Naive B cell (primary cell): Measurements from ENCODE around the gene C22orf23. TPM values are rescaled to one million over a fixed set of nuclear protein-coding genes. Genes with fewer than 3 reads are reported as not detected.

Source experiments
- ATAC-seq, 2 donors: fragments of 150-1000 bp; cut with Tn5 transposase; 2 replicates each; pipeline ENCODE4 v1.10.0; 2021; ENCODE audit warnings: low read depth in 2 of 2, mild to moderate bottlenecking in 2 of 2, moderate library complexity in 2 of 2
- DNase-seq: peaks from one replicate; pipeline ENCODE4 v3.0.0; 2022
- H3K27ac Mint-ChIP-seq, 6 donors: one replicate each; pipeline ENCODE4 v1.8.0; 2020 to 2022; ENCODE audit warnings: mild to moderate bottlenecking in 6 of 6, mixed read lengths in 6 of 6, moderate library complexity in 5 of 6, inconsistent platforms in 2 of 6
- H3K27me3 Mint-ChIP-seq, 3 donors: one replicate each; pipeline ENCODE4 v1.8.0; 2021 to 2022; ENCODE audit warnings: mixed read lengths in 3 of 3, mild to moderate bottlenecking in 1 of 3
- H3K36me3 Mint-ChIP-seq, 2 donors: one replicate each; pipeline ENCODE4 v1.8.0; 2020 to 2022; ENCODE audit warnings: mixed read lengths in 2 of 2, inconsistent platforms in 1 of 2, mild to moderate bottlenecking in 1 of 2
- H3K4me1 Mint-ChIP-seq, 3 donors: one replicate each; pipeline ENCODE4 v1.8.0; 2020 to 2022; ENCODE audit warnings: mixed read lengths in 3 of 3, inconsistent platforms in 1 of 3, mild to moderate bottlenecking in 1 of 3, moderate library complexity in 1 of 3
- H3K4me3 Mint-ChIP-seq, 8 donors: one replicate each; pipeline ENCODE4 v1.8.0; 2020 to 2022; ENCODE audit warnings: mild to moderate bottlenecking in 8 of 8, mixed read lengths in 8 of 8, moderate library complexity in 8 of 8, inconsistent platforms in 2 of 8
- H3K9me3 Mint-ChIP-seq, 7 donors: one replicate each; pipeline ENCODE4 v1.8.0; 2020 to 2022; ENCODE audit warnings: mixed read lengths in 7 of 7, mild to moderate bottlenecking in 5 of 7, inconsistent platforms in 2 of 7, moderate library complexity in 1 of 7
- polyA plus RNA-seq, 6 donors: library from polyadenylated mRNA; unstranded; fragments of 300-500 nt; fragmentation: Illumina TruSeq; gene quantifications; one replicate each; pipeline ENCODE4 v1.2.3, GENCODE V29; 2021; ENCODE audit warnings: low read depth in 6 of 6

Gene C22orf23
- polyA plus RNA-seq, 6 donors from 2014 or later = not detected

DNA sequence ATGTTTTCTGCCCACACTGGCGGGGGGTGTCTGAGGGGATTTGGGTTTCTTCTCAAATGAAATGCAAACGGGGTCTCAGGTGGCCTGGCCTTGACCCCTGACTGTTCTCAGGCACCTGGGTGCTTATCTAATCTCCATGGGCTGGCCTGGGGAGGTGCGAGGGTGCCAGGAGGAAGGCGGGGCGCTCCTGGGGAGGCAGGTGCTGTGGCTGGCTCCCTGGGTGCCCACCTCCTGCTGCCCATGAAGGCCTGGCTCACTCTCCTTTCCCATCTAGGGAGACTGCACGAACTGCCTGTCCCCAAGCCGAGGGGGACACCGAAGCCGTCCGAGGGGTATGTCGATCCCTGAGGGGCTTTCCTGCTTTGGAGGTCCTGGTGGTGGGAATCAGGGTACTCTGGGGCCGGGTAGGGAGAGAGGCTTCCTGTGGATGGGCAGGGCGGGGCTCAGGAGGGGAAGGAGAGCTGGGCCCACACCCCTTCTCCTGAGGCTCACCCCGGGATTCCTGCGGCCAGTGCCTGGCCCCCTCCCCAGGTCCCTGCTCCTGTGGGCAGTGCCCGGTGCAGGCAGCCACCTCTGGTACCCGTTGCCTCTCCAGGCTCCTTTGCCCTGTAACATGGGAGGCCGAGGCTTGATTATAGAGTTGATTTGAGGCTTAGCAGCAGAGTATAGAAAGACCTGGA lies 28.9 kb downstream of the C22orf23 start:
- Mint-ChIP-seq H3K9me3 (no peaks in the 10 kb centered on the region), H3K27ac (no peak overlapping the region), H3K4me1 (peaks cover 9 to 13% (median 11%) of the 10 kb centered on the region in 3 donors), H3K4me3 (no peak overlapping the region), H3K36me3 (peaks cover 5 to 8% of the 10 kb centered on the region in 2 donors), H3K27me3 (no peaks in the 10 kb centered on the region)
- DNase-seq = no peak
- no peak for ATAC-seq

GRCh38 chr22:37923927-37924326 lies 29.5 kb downstream of the C22orf23 start:
- ATAC-seq (no peak), DNase-seq (no peak)
- no peaks in the 10 kb centered on the region for H3K9me3 Mint-ChIP-seq
- peaks cover 5 to 8% of the 10 kb centered on the region in 2 donors for H3K36me3 Mint-ChIP-seq
- H3K27ac Mint-ChIP-seq = no peak overlapping the region
- peaks cover 8 to 11% (median 9%) of the 10 kb centered on the region in 3 donors for H3K4me1 Mint-ChIP-seq
- H3K27me3 Mint-ChIP-seq = no peaks in the 10 kb centered on the region
- no peak overlapping the region for H3K4me3 Mint-ChIP-seq

DNA sequence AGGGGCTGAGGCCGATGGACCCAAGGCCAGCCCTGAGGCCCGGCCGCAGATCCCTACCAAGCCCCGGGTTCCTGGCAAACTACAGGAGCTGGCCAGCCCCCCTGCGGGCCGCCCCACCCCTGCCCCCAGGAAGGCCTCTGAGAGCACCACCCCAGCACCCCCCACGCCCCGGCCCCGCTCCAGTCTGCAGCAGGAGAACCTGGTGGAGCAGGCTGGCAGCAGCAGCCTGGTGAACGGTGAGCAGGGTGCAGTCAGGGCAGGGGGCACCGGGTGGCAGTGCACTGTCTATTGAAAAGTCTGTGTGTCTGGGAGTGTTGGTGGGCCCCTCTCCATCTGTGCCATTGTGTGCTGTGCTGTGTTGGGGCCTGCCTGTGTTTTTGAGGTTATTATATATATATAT lies 31.2 kb downstream of the C22orf23 start:
- peaks cover 5 to 16% (median 12%) of the 10 kb centered on the region in 3 donors for H3K4me1 Mint-ChIP-seq
- no peak for DNase-seq
- H3K36me3 Mint-ChIP-seq = no peaks in the 10 kb centered on the region
- no peak overlapping the region for H3K27ac Mint-ChIP-seq
- no peak overlapping the region for H3K4me3 Mint-ChIP-seq
- no peaks in the 10 kb centered on the region for H3K9me3 Mint-ChIP-seq
- ATAC-seq = no peak
- no peaks in the 10 kb centered on the region for H3K27me3 Mint-ChIP-seq

DNA sequence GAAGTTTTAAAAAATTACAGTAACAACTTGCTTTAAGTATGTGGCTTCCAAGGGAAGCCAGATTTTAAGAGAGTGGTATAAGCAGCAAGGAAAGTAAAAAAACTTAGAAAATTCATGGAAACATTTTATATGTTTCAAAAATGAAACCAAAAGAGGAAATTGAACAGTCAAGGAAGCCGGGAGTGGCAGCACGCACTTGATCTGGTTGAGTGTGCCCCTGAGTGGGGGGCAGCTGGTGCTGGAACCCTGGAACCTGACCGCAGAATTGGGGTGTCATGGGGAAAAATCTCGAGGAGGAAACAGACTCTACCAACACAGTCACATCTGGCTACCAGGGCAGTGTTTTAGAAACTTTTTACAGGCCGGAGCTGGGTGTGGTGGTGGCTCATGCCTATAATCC lies 33.3 kb downstream of the C22orf23 start:
- ATAC-seq (peak; percentile 61 to 71), DNase-seq (peak; percentile 23)
- Mint-ChIP-seq H3K27ac (peak overlapping the region; percentile 92 to 95 (median 92)), H3K36me3 (peaks cover 0 to 6% of the 10 kb centered on the region in 2 donors), H3K4me1 (peaks cover 5 to 16% (median 12%) of the 10 kb centered on the region in 3 donors), H3K9me3 (no peaks in the 10 kb centered on the region), H3K27me3 (no peaks in the 10 kb centered on the region), H3K4me3 (peak overlapping the region; percentile 28 to 86 (median 73))

DNA sequence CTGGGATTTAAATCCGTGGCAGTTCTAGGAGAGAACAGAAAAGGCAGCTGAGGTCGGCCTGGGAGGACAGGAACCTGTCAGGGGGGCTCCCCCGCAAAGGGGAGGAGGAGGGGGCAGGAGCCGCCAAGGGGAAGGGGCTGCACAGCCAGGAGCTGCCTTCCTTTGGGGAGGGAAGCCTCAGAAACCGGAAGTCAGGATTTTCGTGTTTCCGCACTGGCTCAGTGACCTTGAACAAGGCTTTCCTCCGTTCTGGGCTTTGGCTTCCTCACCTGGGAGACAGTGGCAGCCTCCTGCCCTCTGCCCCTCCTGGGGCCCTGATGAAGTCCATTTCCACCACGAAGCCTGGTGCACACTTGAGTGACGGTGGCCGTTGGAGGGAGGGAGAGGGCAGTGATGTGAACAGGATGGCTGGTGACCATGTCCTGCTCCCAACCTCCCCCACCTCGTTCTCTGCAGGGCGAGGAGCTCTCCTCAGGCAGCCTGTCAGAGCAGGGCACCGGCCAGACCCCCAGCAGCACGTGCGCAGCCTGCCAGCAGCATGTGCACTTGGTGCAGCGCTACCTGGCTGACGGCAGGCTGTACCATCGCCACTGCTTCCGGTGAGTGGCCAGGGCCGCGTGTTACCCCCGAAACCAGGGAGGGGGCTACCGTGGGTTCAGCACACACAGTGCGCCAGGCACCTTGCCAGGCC lies 34.7 kb downstream of the C22orf23 start:
- ATAC-seq = no peak
- Mint-ChIP-seq H3K9me3 (no peaks in the 10 kb centered on the region), H3K4me1 (peaks cover 5 to 16% (median 12%) of the 10 kb centered on the region in 3 donors), H3K36me3 (peaks cover 0 to 6% of the 10 kb centered on the region in 2 donors), H3K27ac (peak overlapping the region in 2 of 6 donors; percentile 20 to 84), H3K27me3 (no peaks in the 10 kb centered on the region), H3K4me3 (no peak overlapping the region)
- no peak for DNase-seq

GRCh38 chr22:37917874-37918548 lies 35.4 kb downstream of the C22orf23 start:
- Mint-ChIP-seq H3K4me3 (peak overlapping the region in 1 of 8 donors; percentile 76), H3K9me3 (no peaks in the 10 kb centered on the region), H3K27me3 (no peaks in the 10 kb centered on the region), H3K36me3 (peaks cover 0 to 6% of the 10 kb centered on the region in 2 donors), H3K27ac (peak overlapping the region in 2 of 6 donors; percentile 20 to 84), H3K4me1 (peaks cover 8 to 18% (median 12%) of the 10 kb centered on the region in 3 donors)
- DNase-seq (no peak), ATAC-seq (peak; percentile 43 to 57)

DNA sequence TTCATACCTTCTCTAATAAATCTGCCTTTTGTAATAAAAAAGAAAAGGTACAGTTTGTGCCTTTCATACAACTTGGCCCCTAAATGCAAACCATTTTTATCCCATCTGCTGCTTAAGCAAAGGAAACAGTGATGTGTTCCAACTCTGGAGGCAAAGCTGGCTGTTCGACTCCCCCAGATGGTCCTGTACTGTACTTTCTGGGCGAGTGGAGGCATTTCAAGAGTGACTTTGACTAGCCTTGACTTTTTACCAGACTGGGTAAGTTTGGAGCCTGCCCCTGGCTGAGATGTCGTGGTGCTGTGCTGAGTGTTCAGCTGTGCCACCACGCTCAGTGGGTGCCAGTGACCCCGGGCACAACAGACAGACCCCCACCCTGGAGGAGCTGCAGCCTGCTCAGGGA lies 37.1 kb downstream of the C22orf23 start:
- Mint-ChIP-seq H3K9me3 (no peaks in the 10 kb centered on the region), H3K27me3 (no peaks in the 10 kb centered on the region), H3K4me3 (no peak overlapping the region), H3K4me1 (peaks cover 8 to 20% (median 12%) of the 10 kb centered on the region in 3 donors), H3K36me3 (peaks cover 0 to 6% of the 10 kb centered on the region in 2 donors), H3K27ac (peak overlapping the region in 2 of 6 donors; percentile 23 to 79)
- no peak for ATAC-seq
- no peak for DNase-seq

GRCh38 chr22:37913233-37913721 lies 40.1 kb downstream of the C22orf23 start:
- Mint-ChIP-seq H3K4me3 (no peak overlapping the region), H3K9me3 (no peaks in the 10 kb centered on the region), H3K27me3 (no peaks in the 10 kb centered on the region), H3K4me1 (peaks cover 13 to 21% (median 20%) of the 10 kb centered on the region in 3 donors), H3K27ac (peak overlapping the region in 2 of 6 donors; percentile 24 to 51), H3K36me3 (peaks cover 0 to 6% of the 10 kb centered on the region in 2 donors)
- DNase-seq (no peak), ATAC-seq (no peak)

DNA sequence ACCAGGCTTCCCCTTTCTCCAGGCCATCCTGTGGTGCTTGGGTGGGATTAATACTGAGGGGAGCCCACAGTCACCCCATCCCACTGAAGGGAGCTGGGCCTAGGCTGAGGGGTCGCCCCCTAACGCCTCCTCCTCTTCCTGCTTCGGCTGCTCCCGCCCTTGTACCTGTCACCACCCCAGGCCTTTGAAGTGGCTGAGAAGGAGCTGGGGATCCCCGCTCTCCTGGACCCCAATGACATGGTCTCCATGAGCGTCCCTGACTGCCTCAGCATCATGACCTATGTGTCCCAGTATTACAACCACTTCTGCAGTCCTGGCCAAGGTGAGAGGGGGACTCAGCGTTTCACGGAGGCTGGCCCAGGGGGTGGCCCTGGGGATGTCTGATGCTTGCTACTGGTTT lies 41.2 kb downstream of the C22orf23 start:
- Mint-ChIP-seq H3K27me3 (no peaks in the 10 kb centered on the region), H3K4me3 (no peak overlapping the region), H3K27ac (peak overlapping the region in 1 of 6 donors; percentile 48), H3K36me3 (peaks cover 0 to 6% of the 10 kb centered on the region in 2 donors), H3K9me3 (no peaks in the 10 kb centered on the region), H3K4me1 (peaks cover 20 to 27% (median 26%) of the 10 kb centered on the region in 3 donors)
- no peak for ATAC-seq
- DNase-seq = no peak

DNA sequence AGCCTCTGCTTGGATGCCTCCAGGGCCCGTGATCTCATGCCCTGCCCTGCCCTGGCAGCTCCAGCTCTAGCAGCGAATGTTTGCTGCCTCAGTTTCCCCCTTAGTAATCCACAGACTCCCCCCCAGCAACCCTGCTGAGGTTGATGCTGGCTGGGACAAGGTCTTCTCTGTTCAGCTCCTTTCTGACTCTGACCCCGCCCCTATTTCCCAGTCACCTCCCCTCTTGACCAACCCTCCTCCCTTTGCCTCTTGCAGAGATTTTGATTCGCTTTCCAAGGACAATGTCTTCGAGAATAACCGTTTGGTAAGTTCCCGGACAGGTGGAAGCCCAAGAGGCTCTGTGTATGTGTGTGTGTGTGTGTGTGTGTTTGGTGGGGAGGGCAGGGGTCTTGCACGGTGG lies 41.7 kb downstream of the C22orf23 start:
- peaks cover 0 to 6% of the 10 kb centered on the region in 2 donors for H3K36me3 Mint-ChIP-seq
- DNase-seq (no peak), ATAC-seq (no peak)
- peak overlapping the region in 1 of 6 donors; percentile 54 for H3K27ac Mint-ChIP-seq
- H3K27me3 Mint-ChIP-seq = no peaks in the 10 kb centered on the region
- H3K4me1 Mint-ChIP-seq = peaks cover 24 to 31% (median 30%) of the 10 kb centered on the region in 3 donors
- H3K4me3 Mint-ChIP-seq = peak overlapping the region in 1 of 8 donors; percentile 47
- H3K9me3 Mint-ChIP-seq = no peaks in the 10 kb centered on the region

DNA sequence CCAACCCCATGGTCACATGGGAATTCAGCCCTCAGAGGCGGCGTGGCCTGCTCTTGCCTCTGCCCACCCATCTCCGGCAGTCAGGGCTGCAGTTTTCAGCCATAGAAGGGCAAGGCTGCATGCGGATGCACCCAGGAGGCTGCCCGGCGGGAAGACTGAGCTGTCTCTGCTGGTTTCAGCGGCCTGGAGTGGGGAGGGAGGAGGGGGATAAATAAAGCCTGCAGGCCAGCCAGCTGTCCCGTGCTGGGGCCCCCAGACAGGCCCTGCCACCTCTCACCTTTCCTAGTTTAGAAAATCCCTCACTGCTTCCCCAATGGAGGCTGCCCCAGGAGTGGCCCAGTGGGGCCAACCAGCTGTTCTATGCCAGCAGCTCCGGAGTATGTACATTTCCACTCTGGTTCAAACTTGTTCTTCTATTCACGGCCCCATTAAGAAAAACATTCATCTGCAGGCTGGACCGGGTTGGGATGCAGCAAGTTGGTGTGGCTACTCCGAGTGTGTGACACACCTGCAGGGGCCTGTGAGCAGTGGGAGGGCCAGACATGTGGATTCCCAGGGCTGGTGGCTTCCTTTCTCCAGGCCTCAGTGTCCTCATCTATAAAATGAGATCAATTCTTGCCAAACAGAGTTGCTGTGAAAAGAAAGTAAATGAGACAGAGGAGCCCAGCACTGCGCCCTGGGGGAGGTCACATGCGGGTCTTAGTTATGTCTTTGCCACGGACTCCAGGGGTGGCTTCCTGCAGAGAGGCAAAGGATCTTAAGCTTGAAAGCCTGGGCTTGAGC lies 42.3 kb downstream of the C22orf23 start:
- Mint-ChIP-seq H3K9me3 (no peaks in the 10 kb centered on the region), H3K36me3 (no peaks in the 10 kb centered on the region), H3K27ac (peak overlapping the region in 1 of 6 donors; percentile 35), H3K4me1 (peaks cover 24 to 31% (median 30%) of the 10 kb centered on the region in 3 donors), H3K4me3 (peak overlapping the region in 1 of 8 donors; percentile 47), H3K27me3 (no peaks in the 10 kb centered on the region)
- no peak for DNase-seq
- ATAC-seq = no peak

- peaks cover 33 to 40% (median 36%) of the 10 kb centered on the region in 3 donors for H3K4me1 Mint-ChIP-seq
- H3K36me3 Mint-ChIP-seq = no peaks in the 10 kb centered on the region
- H3K9me3 Mint-ChIP-seq = no peaks in the 10 kb centered on the region
- DNase-seq = no peak
- ATAC-seq = no peak
- peak overlapping the region in 1 of 8 donors; percentile 70 for H3K4me3 Mint-ChIP-seq
- no peak overlapping the region for H3K27ac Mint-ChIP-seq
- no peaks in the 10 kb centered on the region for H3K27me3 Mint-ChIP-seq
These were observed 43.6 kb downstream of the C22orf23 start for GRCh38 chr22:37909766-37910165.
